VCaP (cell line): ENCODE measurements around the gene ARL3.

ENCODE experiments used
- H3K27ac ChIP-seq: fragments of 450-650 bp; 2 replicates; pipeline ENCODE4 v1.5.1; 2017
- CTCF ChIP-seq: fragments of 450-650 bp; conservative IDR thresholded peaks from 2 replicates; pipeline ENCODE4 v1.5.1; 2017; ENCODE audit warnings: mild to moderate bottlenecking, moderate library complexity

Gene ARL3

GRCh38 chr10:102678842-102679289 is 35.3 kb downstream of the ARL3 start:
- TF ChIP-seq CTCF: peak; percentile 76
- H3K27ac ChIP-seq: no peak overlapping the region

DNA sequence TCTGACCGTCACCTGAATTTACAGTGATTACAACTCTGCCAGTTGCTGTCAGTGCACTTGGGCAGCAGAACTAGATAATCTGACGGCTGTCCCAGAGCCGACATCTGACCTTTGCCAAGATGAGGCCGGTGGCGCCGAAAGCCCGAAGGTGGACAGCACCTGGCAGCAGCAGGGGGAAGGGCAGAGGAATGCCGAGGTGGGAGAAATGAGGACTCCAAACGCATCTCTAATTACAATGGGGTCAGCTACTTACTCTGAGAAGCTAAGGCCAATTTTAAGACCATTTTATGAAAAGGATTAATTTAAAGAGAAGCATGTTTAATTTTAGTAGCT is 36.2 kb downstream of the ARL3 start:
- TF ChIP-seq CTCF: no peak
- no peak overlapping the region for H3K27ac ChIP-seq

- TF ChIP-seq CTCF: no peak
- no peak overlapping the region for H3K27ac ChIP-seq
Observed at GRCh38 chr10:102677331-102678067, 36.7 kb downstream of the ARL3 start.

DNA sequence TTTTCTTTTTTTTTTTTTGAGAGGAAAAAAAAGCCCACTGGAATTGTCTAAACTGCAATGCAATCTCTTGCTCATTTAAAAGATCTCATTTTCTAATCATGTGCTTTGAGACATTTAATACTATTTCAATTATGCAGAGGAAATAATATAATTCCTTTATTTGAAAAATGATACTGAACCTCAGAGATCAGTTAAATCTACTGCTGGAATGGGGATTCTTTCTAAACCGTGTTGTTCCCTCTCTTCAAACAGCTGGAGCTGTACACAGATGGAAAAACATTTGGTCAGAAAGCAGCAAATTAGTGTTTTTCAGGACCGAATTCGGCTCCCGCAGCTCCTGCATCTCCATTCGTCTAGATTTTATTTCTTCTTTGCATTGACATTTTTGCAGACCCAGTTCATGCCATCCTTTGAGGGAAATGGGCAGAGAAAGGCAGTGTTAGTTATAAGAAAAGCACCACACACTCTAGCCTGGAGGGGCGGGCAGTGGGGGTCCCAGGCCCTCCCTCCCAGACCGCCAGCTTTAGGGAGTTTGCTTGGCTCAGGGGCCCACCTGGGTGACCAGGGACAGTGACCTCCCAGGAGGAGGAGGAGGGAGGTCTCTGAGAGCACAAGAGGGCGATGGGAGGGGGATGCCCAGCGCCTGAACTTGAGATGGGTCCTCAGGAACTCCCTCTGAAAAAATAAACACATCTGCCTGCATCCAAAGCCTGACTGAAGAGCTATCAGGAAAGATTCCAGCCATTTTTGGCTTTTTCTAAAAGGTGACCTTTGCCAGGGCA is 37.5 kb downstream of the ARL3 start:
- H3K27ac ChIP-seq: no peak overlapping the region

DNA sequence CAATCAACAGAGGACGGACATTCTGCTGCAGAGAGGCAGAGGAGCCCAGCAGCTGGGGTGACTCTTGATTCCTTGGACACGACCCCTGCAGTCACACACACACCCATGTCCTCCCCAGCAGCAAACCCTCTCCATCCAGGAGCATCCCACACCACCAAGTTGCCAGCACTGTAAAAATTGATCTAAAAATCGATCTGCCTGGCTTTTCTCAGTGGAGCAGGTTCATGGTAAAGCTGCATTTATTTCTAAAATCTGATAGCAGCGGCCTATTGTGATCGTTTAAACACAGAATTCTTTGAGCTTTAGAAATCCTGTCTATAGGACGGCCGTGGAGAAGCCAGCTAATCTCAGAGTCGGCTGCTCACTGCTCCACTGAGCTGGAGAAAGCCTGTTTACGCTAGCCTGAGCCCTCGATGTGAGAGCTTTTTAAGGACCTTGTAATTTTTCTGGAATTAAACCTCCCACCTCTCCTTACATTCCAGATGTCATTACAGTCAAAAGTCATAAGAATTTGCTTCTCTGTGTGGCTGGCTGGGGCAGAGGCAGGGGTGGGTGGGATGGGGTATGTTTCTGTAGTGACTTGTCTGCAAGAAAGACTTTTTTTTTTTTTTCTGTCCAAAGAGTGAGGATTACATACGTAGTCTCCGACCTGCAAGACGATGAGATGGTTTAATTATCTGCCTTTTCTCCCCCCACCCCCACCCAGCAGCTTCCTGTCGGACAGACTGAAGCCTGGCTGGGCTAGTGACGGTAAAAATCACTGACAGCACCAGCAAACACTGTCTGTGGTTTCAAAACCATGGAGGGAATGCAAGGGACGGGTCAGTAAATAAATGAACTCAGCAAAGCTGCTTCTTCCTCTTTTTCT is 38.3 kb downstream of the ARL3 start:
- TF ChIP-seq CTCF: no peak
- no peak overlapping the region for H3K27ac ChIP-seq

More for the DNA sequence above, 37.5 kb downstream of the ARL3 start:
- TF ChIP-seq CTCF: no peak

DNA sequence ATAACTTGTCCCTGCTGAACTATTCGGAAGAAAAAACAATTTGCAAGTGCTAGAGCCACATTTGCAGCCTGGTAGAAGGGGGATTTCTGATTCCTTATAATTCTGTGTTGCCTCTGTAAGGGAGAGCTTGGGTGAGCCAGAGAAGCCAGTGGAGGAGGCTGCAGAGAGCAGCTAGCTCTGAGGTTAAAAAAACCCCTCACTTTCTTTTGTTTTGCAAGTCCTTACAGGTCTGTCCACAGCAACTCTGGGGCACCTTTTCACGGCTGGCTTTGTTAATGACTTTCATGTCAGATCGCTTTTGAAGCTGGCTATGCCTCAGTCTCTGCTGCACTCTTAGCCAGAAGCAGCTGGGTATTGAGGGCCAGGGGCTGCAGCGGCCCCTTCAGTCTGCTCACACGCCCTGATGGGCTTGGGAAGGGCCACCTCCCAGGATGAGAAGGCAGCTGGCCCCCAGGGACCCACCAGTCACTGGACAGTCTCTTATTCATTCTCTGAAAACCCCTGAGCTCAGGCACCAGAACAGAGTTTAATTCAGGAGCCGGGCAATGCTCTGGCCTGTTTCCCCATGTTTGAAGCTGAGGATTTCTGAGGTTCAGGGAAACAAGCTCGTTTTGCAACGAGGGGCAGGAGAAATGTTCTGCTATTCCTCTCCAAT is 39.1 kb downstream of the ARL3 start:
- TF ChIP-seq CTCF: no peak

DNA sequence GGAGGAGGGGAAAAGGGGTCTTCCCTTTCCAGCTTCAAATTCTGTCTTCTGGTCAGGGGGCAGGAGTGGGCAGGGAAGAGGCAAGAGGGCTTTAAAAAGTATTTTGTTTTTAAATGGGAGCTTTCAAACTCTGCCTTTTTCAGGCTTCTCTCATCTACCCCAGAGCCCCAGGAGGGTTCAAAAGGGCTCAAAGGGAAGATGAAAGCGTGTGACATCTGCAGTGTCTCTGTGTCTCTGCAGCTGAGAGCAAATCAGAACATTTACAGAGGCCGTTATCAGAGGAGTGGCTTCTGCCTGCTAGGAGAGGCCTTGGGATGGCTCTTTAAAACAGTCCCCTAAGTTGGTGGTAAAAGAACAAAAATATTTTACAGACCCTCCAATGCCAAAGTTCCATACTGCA is 39.6 kb downstream of the ARL3 start:
- TF ChIP-seq CTCF: no peak
- H3K27ac ChIP-seq: no peak overlapping the region

More for the DNA sequence above, 39.1 kb downstream of the ARL3 start:
- no peak overlapping the region for H3K27ac ChIP-seq
